Neural cell (in vitro differentiated cells): Measurements from ENCODE around the gene ARHGAP40.

ENCODE experiments used
- CTCF ChIP-seq: fragments of 450-650 bp; IDR thresholded peaks from 2 replicates; pipeline ENCODE4 v1.5.1; 2014; ENCODE audit warnings: antibody characterized with exemption, mild to moderate bottlenecking, moderate library complexity; ENCODE audit not compliant: poor library complexity, severe bottlenecking
- EZH2 ChIP-seq: fragments of 200-600, 300-800 bp; shearing (Covaris generic), sonication (generic); IDR thresholded peaks from 2 replicates; pipeline ENCODE4 v1.6.1; 2014; ENCODE audit warnings: antibody characterized with exemption, low read length, borderline replicate concordance, mild to moderate bottlenecking; ENCODE audit not compliant: insufficient read depth, poor library complexity, severe bottlenecking
- POLR2AphosphoS5 ChIP-seq: IDR thresholded peaks from 2 replicates; pipeline ENCODE4 v1.6.1; 2012
- RAD21 ChIP-seq: fragments of 450-650 bp; conservative IDR thresholded peaks from 2 replicates; pipeline ENCODE4 v1.6.1; 2014; ENCODE audit warnings: antibody characterized with exemption, mild to moderate bottlenecking, moderate library complexity

GRCh38 chr20:38604873-38605303 lies 3.3 kb downstream of the ARHGAP40 start:
- TF ChIP-seq EZH2 (no peak), RAD21 (no peak), CTCF (no peak), POLR2AphosphoS5 (no peak)
